Esophagus muscularis mucosa (tissue), 4 donors: Measurements from ENCODE around the gene NLK.

ENCODE experiments used
- CTCF ChIP-seq, 3 experiments: fragments of 200-600 bp in 2 of 3; fragments of 450-650 bp in 1 of 3; sonication (generic) in 2 of 3; IDR thresholded peaks; one replicate each; pipeline ENCODE4 v1.5.1; 2017 to 2019; ENCODE audit warnings: antibody characterized with exemption in 3 of 3, mild to moderate bottlenecking in 2 of 3, moderate library complexity in 1 of 3
- EP300 ChIP-seq: sonication (generic); formaldehyde crosslinking; IDR thresholded peaks from one replicate; pipeline ENCODE4 v1.6.1; 2017; ENCODE audit warnings: antibody characterized with exemption
- POLR2A ChIP-seq: fragments of 450-650 bp; IDR thresholded peaks from one replicate; pipeline ENCODE4 v1.6.1; 2017; ENCODE audit warnings: antibody characterized with exemption, moderate library complexity, mild to moderate bottlenecking, low read depth
- POLR2AphosphoS5 ChIP-seq, 2 donors: sonication (generic); formaldehyde crosslinking; IDR thresholded peaks; one replicate each; pipeline ENCODE4 v1.6.1; 2017; ENCODE audit warnings: antibody characterized with exemption in 2 of 2

GRCh38 chr17:28047806-28048205, 5.3 kb downstream of the NLK start:
- TF ChIP-seq CTCF (IDR thresholded peaks at IDR 0.05) = no peak
- TF ChIP-seq POLR2A = no peak
- TF ChIP-seq POLR2AphosphoS5 (IDR thresholded peaks at IDR 0.05) = no peak
- TF ChIP-seq EP300 = no peak
